Progenitor cell of endocrine pancreas (in vitro differentiated cells): ENCODE measurements around the gene SLC25A52. TPM values are rescaled to one million over a fixed set of nuclear protein-coding genes. Genes with fewer than 3 reads are reported as not detected.
"Not testable (repeated sequence)": the region's sequence is repeated elsewhere in the genome, so short reads cannot be mapped to it uniquely, and the experiment has no call there.

Experiments used
- DNase-seq: peaks from one replicate; pipeline ENCODE4 v3.0.0; 2021; ENCODE audit warnings: low spot score; ENCODE audit not compliant: unreplicated experiment
- H3K27ac Mint-ChIP-seq: 2 replicates; pipeline ENCODE4 v1.8.0; 2021; ENCODE audit warnings: mild to moderate bottlenecking, moderate library complexity, mixed read lengths
- H3K27me3 Mint-ChIP-seq: 2 replicates; pipeline ENCODE4 v1.8.0; 2021; ENCODE audit warnings: mixed read lengths
- H3K36me3 Mint-ChIP-seq: 2 replicates; pipeline ENCODE4 v1.8.0; 2022; ENCODE audit warnings: mixed read lengths; ENCODE audit not compliant: insufficient read depth
- H3K4me1 Mint-ChIP-seq: 2 replicates; pipeline ENCODE4 v1.8.0; 2021; ENCODE audit warnings: low read depth, mixed read lengths
- H3K4me3 Mint-ChIP-seq: 2 replicates; pipeline ENCODE4 v1.8.0; 2021; ENCODE audit warnings: low read depth, mild to moderate bottlenecking, moderate library complexity, mixed read lengths
- H3K9me3 Mint-ChIP-seq: 2 replicates; pipeline ENCODE4 v1.8.0; 2021; ENCODE audit warnings: low read depth, mixed read lengths
- CTCF ChIP-seq: fragments of 200-600 bp; sonication (generic); IDR thresholded peaks from one replicate; pipeline ENCODE4 v1.5.0; 2021; ENCODE audit warnings: antibody characterized with exemption, mild to moderate bottlenecking; ENCODE audit not compliant: unreplicated experiment
- total RNA-seq: library from RNA; stranded (reverse); gene quantifications from 2 replicates; pipeline ENCODE4 v1.2.1, GENCODE V29; 2021

The SLC25A52 gene
- total RNA-seq, 1 donor from 2014 or later, result not detected

DNA sequence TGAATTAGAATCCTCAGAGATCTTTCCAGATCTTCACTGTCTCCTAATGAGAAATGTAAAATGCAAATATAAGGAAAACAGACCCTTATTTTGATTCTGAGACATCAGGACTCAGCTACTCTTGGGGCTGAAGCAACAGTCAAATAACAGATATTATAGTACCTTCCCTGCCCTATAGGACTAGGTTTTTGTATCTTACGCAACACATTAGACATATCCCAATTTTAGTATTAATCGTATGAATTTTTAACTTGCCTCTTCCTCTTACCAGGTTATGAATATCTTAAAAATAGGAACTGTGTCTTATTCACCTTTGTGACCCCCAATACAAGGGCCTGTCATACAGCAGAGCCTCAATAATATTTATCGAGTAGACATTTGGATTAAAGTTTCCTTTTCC is 12.0 kb upstream of the SLC25A52 start:
- no peaks in the 10 kb centered on the region for H3K27me3 Mint-ChIP-seq
- peaks cover under 1% of the 10 kb centered on the region for H3K9me3 Mint-ChIP-seq

GRCh38 chr18:31750273-31750672 is 10.4 kb downstream of the SLC25A52 start:
- Mint-ChIP-seq H3K4me1 (no peaks in the 10 kb centered on the region), H3K9me3 (no peaks in the 10 kb centered on the region), H3K36me3 (no peaks in the 10 kb centered on the region), H3K27me3 (no peaks in the 10 kb centered on the region), H3K27ac (no peak overlapping the region), H3K4me3 (no peak overlapping the region)
- no peak for DNase-seq
- TF ChIP-seq CTCF, result no peak

More for the DNA sequence above, 12.0 kb upstream of the SLC25A52 start:
- no peak overlapping the region for H3K27ac Mint-ChIP-seq
- H3K4me3 Mint-ChIP-seq, result no peak overlapping the region
- peaks cover 3% of the 10 kb centered on the region for H3K4me1 Mint-ChIP-seq
- no peak for TF ChIP-seq CTCF
- DNase-seq, result no peak
- no peaks in the 10 kb centered on the region for H3K36me3 Mint-ChIP-seq

- Mint-ChIP-seq H3K27me3 (no peaks in the 10 kb centered on the region), H3K4me3 (no peak overlapping the region), H3K36me3 (no peaks in the 10 kb centered on the region), H3K4me1 (no peaks in the 10 kb centered on the region), H3K27ac (no peak overlapping the region), H3K9me3 (peaks cover 3% of the 10 kb centered on the region)
- DNase-seq, result no peak
- TF ChIP-seq CTCF, result no peak
Measured at GRCh38 chr18:31746396-31746795, 14.3 kb downstream of the SLC25A52 start.

DNA sequence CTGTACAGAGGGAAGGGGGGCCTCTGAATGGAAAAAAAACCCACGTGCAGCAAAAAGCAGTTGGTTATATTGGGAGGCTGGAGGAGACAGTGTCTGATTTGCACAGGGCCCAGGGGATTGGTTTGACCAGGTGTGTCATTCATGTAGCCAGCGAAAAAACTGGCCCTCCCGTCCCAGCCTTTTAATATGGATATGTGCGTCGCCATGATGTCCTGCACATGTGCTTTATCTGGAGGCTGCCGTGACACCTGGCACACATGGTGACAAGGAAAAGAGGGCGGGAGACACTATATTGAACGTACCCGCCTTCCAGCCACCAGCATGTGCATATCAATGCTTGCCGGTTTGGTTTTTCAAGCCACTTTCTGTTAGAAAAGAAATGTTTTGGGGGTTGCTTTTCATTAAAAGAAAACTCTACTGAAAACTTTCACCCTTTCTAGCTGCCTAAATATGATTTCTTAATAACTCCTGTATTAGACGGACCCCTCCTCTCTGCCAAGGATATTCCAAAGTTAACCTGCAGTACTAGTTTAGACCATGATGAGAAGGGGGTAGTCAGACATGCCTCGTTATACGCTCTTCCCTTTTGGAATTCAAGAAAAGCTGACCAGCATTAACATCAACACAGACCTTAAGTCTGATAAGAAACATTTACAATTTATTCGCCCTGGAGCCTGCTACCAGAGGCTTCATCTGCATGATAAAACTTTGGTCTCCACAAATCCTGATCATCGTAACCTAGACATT is 16.2 kb downstream of the SLC25A52 start:
- Mint-ChIP-seq H3K36me3 (peaks cover 2% of the 10 kb centered on the region), H3K27me3 (no peaks in the 10 kb centered on the region), H3K4me3 (no peak overlapping the region), H3K4me1 (no peaks in the 10 kb centered on the region), H3K9me3 (peaks cover 7% of the 10 kb centered on the region), H3K27ac (no peak overlapping the region)
- TF ChIP-seq CTCF, result no peak
- no peak for DNase-seq

DNA sequence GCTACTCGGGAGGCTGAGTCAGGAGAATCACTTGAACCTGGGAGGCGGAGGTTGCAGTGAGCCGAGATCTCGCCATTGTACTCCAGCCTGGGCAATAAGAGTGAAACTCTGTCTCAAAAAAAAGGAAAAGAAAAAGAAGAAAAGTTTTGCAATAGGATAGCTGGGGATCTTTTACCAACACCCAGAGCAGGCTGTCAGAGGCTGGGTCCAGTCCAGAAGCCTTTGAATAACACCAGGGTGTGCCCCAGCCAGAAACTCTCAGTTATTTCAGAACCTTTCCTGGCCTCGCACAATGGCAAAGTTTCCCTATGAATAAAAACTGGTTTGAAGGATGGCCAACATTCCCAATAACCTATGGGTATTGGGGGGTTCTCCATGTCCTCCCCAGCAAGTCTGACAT is 17.1 kb downstream of the SLC25A52 start:
- not testable (repeated sequence) for H3K36me3 Mint-ChIP-seq, H3K27me3 Mint-ChIP-seq, H3K4me3 Mint-ChIP-seq, H3K4me1 Mint-ChIP-seq, DNase-seq, H3K27ac Mint-ChIP-seq
- H3K9me3 Mint-ChIP-seq, result peaks cover 16% of the 10 kb centered on the region

GRCh38 chr18:31741097-31741735 is 19.5 kb downstream of the SLC25A52 start:
- H3K9me3 Mint-ChIP-seq, result peaks cover 19% of the 10 kb centered on the region
- H3K4me1 Mint-ChIP-seq, result no peaks in the 10 kb centered on the region

More at GRCh38 chr18:31741097-31741735, 19.5 kb downstream of the SLC25A52 start:
- H3K36me3 Mint-ChIP-seq, result peaks cover 4% of the 10 kb centered on the region
- TF ChIP-seq CTCF, result peak; percentile 75
- no peak for DNase-seq
- H3K27me3 Mint-ChIP-seq, result no peaks in the 10 kb centered on the region
- no peak overlapping the region for H3K4me3 Mint-ChIP-seq
- no peak overlapping the region for H3K27ac Mint-ChIP-seq
